Left cardiac atrium (tissue), 4 donors: ENCODE results near the gene ARID1A. TPM values are rescaled to one million over a fixed set of nuclear protein-coding genes. Genes with fewer than 3 reads are reported as not detected.

Source experiments
- ATAC-seq, 2 donors: fragments of 200-7000 bp; cut with Tn5 transposase; one replicate each; pipeline ENCODE4 v1.9.1; 2020; ENCODE audit warnings: mild to moderate bottlenecking in 2 of 2, moderate library complexity in 2 of 2
- DNase-seq: peaks from one replicate; pipeline ENCODE4 v3.0.0-alpha.2; 2020
- intact Hi-C, 2 donors: fragments of 100-400 bp; cut with DNase I; formaldehyde crosslinking; loops; one replicate each; pipeline versions ENCODE4 v1.14.1 to v1.15.1; 2022 to 2023
- total RNA-seq, 2 donors: library from RNA; stranded (reverse); fragmentation: NEBNext Ultra II Directional; extraction: Animal tissue kit (Norgen Biotek cat#: 25700); gene quantifications; one replicate each; pipeline ENCODE4 v1.2.1, GENCODE V29; 2021
- donor health status: DM: no; HTN: yes; CAD: no.
- donor health status: DM: no; HTN: yes; CAD: no; lungs with severe emphysema.
- donor health status: DM: yes; HTN: yes; CAD: no.
- donor health status: Dilated cardiomyopathy.

ARID1A gene
- total RNA-seq, 2 donors from 2014 or later, result 34.5 to 38.5 TPM

DNA sequence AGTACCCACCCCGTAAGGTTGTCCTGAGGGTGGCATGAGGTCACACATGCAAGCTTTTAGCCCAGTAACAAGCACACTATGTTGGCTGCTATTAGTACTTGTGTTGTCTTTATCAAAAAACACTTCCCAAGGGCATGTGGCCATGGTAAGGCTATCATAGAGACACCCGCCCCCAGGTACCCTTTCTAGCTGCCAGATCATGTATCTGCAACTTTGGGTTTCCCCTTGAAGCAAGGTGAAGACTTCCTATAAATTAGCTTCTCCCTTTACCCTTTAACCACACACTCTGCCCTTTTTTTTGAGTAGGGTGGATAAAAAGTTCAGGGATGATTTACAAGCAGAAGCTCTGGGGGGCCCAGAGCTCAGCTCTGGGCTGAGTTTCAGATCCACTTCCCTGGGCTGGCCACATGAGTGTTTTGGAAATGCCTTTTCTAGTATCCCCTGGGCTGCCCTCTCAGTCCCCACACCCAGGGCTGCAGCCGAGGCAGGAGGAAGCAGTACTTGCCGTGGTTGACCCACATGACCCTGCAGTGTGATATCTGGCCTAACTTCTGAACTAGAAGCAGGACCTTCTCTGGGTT lies 132.7 kb downstream of the ARID1A start:
- intact Hi-C loops, result no loop called here
- DNase-seq, result no peak
- peak; percentile 40 to 50 for ATAC-seq

DNA sequence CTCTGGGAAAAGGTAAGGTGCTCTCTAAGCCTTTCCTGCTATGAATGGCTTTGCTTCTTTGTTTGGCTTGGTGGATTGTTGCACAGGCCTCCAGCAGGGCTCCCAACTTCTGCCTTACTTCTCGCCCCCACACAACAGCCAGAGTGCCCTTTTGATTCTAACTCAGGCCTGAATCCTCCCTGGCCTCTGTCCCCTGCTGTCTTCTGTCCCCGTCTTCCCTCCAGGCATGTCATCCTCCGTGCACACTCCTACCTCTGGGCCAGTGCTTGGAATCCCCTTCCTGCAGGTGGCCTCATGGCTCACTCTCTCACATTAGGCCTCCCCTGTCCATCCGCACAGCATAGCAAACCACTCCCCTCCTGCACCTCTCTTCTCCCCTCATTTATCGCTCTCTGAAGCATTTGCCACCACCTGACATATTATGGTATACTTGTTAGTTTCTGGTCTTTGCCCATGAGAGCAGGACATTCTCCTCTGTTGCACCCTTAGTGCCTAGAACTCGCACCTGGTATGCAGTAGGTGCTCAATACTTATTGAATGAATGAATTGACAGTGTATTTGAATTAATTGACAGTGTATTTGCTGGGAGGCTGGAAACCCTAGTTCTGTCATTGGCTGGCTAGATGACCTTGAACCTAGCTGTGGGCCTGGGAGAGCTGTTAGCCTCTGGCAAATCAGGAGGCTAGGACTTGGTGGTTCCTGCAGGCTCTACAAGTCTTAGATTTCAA lies 133.5 kb downstream of the ARID1A start:
- DNase-seq, result no peak
- intact Hi-C loops, result no loop called here
- ATAC-seq, result no peak

DNA sequence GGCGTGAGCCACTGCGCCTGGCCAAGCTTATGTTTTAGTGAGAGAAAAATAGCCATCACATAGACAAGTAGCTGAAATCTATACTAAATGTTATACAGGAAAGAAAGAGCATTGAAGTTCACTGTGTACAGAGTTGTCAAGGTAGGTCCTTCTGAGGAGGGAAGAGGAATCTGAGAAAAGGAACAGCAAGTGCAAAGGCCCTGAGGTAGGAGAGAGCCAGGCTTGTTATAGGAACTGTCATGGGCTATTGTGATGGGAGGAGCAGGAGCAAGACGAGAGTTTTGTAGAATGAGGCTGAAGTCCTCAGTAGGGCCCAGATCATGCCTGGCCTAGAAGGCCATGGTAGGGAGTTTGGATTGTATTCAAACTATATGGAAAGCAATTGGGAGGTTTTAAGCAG lies 135.2 kb downstream of the ARID1A start:
- ATAC-seq (no peak), DNase-seq (no peak)
- intact Hi-C loops, result no loop called here

Other genes with a start within 250 kb of the ARID1A start
- gene HMGN2, start 223.6 kb upstream of the ARID1A start, total RNA-seq, result 100 to 1,000 TPM; 125 to 165 TPM
- gene RPS6KA1, start 166.3 kb upstream of the ARID1A start, total RNA-seq, result 1 to 10 TPM; 7.4 to 9.3 TPM
- 1 to 10 TPM; 6.1 to 6.7 TPM for gene PIGV, start 91.9 kb downstream of the ARID1A start, total RNA-seq
- gene ZDHHC18, start 130.7 kb downstream of the ARID1A start, total RNA-seq, result 10 to 100 TPM; 15.6 to 18.6 TPM
- gene SFN, start 167.1 kb downstream of the ARID1A start, total RNA-seq, result under 1 TPM; 0.18 to 0.42 TPM
- 10 to 100 TPM; 12.9 to 15.3 TPM for gene GPN2, start 194.3 kb downstream of the ARID1A start, total RNA-seq
- gene GPATCH3, start 204.5 kb downstream of the ARID1A start, total RNA-seq, result 10 to 100 TPM in 1 of 2 donors, 1 to 10 TPM in 1; 8.6 to 11.4 TPM
- gene NR0B2, start 218.0 kb downstream of the ARID1A start, total RNA-seq, result 1 to 10 TPM; 4.5 to 6.5 TPM
- 10 to 100 TPM; 65.8 to 65.9 TPM for gene NUDC, start 225.7 kb downstream of the ARID1A start, total RNA-seq